OCI-LY1 (cell line): ENCODE data around the gene FRMD1.

ENCODE experiments used
- EZH2 ChIP-seq: fragments of 200-600 bp; sonication (generic), shearing (Covaris generic); IDR thresholded peaks from 2 replicates; pipeline ENCODE4 v1.8.0; 2017; ENCODE audit warnings: borderline replicate concordance, mixed run types, mild to moderate bottlenecking, antibody characterized with exemption, low read length, moderate library complexity, mixed read lengths
- TF ChIP-seq, protein P1 (sequence below): fragments of 200-600 bp; sonication (generic), shearing (Covaris generic); IDR thresholded peaks from 2 replicates; pipeline ENCODE4 v1.5.1; 2017; ENCODE audit warnings: mild to moderate bottlenecking, antibody characterized with exemption, low read length, moderate library complexity, mixed read lengths

DNA sequence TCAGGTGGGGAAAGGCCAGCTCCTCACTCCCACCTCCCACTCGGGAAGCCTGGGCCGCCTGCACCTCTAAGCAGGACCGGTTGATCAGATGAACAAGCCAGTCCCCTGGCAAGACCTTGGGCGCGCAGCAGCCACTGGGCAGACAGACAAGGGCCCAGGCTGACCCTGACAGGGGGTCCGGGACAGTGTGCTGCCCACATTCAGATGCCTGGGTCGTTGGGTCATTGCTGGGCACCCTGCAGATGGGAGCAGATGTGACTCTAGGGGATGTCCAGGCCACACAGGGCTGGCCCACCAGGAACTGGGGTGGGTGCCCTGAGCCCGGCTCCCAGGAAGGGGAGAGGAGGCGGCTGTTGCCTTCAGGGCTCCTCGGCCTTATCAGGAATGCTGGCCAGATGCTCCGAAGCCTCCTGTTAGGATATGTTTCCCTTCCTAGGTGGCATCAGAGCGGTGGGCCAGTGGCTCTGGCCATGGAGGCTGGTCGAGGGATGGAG lies 17.3 kb upstream of the FRMD1 start:
- TF ChIP-seq, protein P1, sequence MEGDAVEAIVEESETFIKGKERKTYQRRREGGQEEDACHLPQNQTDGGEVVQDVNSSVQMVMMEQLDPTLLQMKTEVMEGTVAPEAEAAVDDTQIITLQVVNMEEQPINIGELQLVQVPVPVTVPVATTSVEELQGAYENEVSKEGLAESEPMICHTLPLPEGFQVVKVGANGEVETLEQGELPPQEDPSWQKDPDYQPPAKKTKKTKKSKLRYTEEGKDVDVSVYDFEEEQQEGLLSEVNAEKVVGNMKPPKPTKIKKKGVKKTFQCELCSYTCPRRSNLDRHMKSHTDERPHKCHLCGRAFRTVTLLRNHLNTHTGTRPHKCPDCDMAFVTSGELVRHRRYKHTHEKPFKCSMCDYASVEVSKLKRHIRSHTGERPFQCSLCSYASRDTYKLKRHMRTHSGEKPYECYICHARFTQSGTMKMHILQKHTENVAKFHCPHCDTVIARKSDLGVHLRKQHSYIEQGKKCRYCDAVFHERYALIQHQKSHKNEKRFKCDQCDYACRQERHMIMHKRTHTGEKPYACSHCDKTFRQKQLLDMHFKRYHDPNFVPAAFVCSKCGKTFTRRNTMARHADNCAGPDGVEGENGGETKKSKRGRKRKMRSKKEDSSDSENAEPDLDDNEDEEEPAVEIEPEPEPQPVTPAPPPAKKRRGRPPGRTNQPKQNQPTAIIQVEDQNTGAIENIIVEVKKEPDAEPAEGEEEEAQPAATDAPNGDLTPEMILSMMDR, result no peak
- no peak for TF ChIP-seq EZH2
